ENCODE measurements around the gene GAS2L2.

GAS2L2 gene

DNA sequence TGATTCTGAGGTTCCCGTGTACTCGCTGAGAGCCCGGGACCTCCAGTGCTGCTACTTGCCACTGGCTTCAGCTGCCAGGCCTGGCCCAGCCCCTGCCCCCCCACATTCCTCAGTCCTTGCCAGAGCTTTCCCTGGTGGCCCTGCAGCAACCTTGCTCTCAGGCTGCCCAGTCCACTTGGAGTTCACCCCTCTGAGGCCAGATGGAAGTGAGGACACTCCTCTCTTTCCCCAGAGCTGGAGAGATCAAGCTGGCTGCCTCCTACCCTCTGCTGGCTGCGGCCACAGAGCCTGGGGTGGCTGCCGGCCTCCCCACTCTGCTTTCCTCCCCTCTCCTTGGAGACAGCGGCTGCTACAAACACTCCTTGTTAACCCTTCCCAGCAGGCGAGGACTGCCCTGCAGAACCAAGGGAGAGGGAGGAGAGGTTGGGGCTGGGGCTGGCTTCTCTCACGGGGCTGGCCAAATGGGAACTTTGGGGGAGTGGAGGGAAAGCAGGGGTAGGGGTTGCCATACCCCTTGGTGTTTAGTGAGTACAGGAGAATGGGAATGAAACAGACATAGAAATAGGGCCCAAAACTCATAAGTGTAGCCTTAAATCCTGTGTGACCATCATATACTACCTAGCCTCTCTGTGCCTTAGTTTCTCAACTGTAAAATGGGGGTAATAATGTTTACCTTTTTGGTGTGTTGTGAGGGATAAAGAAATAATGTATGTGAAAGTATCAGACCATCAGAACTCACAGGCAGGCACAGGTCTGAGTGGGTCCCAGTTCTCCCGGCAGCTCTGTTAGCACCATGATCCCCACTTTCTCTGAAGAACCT, at the start of gene GAS2L2:
Gene GAS2L2, minus strand, starts transcription at position 295 of the 820 bp plus-strand sequence. CDS start 389 bp downstream, outside the sequence.
- Histone ChIP-seq H3K4me3 (ENCODE audit: low read depth in 1 of 5, low read length in 5 of 5) (peak within 1 kb of the TSS in 3 of 5 donors; percentile 11 to 52 (median 46)), H3K27me3 (ENCODE audit: control insufficient read depth in 5 of 5, insufficient read depth in 4 of 5, low read length in 5 of 5) (peaks cover 0 to 32% (median 23%) of the 10 kb centered on the region in 5 donors), H3K9me3 (ENCODE audit: control insufficient read depth in 5 of 5, low read length in 5 of 5) (no peaks in the 10 kb centered on the region), H3K4me1 (ENCODE audit: control insufficient read depth in 5 of 5, insufficient read depth in 5 of 5, low read length in 5 of 5) (peaks cover 0 to 53% (median 48%) of the 10 kb centered on the region in 5 donors), H3K36me3 (ENCODE audit: control insufficient read depth in 5 of 5, insufficient read depth in 5 of 5, low read length in 5 of 5) (no peaks in the 10 kb centered on the region), H3K9ac (ENCODE audit: low read length in 5 of 5) (peak within 1 kb of the TSS in 1 of 5 donors; percentile 51), H3K27ac (ENCODE audit: low read depth, low read length) (no peak within 1 kb of the TSS)

DNA sequence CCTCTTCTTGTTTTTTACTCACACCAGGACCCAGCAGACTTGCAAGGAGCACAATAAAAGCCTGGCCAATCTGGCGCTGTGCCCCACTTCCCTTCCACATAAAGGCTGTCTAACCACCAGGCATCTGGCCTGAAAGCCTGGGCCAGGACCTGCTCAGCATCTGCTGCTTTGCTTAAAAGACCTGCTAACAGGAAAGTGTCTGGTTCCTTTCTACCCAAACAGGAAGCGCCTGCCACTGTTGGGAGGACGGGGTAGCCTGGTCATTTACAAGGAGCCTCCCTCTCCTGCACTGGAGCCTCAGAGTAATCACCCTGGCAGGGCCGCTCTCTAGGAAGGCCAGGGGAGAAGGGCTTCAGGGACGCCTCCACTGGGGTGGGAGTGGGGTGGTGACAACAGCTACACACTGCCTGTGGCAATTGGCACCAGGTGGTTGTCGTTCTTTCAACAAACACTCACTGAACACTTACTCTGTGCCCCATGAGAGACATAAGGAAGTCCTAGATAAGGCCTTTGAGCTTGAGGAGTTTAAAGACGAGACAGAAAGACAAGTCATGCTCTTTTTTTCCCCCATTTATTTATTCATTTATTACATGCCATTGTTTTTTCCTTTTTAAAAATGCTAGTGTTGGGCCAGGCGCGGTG, 48.7 kb upstream of the GAS2L2 start:
- H3K9ac ChIP-seq (ENCODE audit: low read length in 5 of 5), result no peak overlapping the region
- peaks cover 5 to 28% (median 24%) of the 10 kb centered on the region in 5 donors for H3K4me1 ChIP-seq (ENCODE audit: control insufficient read depth in 5 of 5, insufficient read depth in 5 of 5, low read length in 5 of 5)
- H3K27me3 ChIP-seq (ENCODE audit: control insufficient read depth in 5 of 5, insufficient read depth in 4 of 5, low read length in 5 of 5), result no peaks in the 10 kb centered on the region
- H3K27ac ChIP-seq (ENCODE audit: low read depth, low read length), result peak overlapping the region; percentile 50
- H3K4me3 ChIP-seq (ENCODE audit: low read depth in 1 of 5, low read length in 5 of 5), result no peak overlapping the region
- no peaks in the 10 kb centered on the region for H3K36me3 ChIP-seq (ENCODE audit: control insufficient read depth in 5 of 5, insufficient read depth in 5 of 5, low read length in 5 of 5)
- H3K9me3 ChIP-seq (ENCODE audit: control insufficient read depth in 5 of 5, low read length in 5 of 5), result no peaks in the 10 kb centered on the region

DNA sequence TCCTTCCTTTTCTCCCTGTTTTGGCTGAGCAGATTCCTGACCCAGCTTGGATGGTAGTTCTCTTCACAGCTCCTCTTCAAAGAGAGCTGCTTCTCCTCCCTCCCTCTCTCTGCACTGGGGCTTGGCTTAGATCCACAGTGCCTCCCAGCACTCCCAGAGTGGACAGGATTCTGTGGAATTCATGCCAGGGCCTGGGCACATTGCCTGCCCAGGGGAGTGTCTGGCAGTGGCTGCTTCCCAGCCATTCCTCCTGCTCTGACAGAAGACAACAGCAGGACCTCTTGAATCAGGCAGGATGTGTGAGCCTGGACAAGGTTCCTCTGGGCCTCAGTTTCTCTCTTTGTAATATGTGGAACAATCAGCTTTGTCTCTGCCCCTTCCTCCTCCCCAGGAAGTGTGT, 46.9 kb upstream of the GAS2L2 start:
- Histone ChIP-seq H3K9ac (ENCODE audit: low read length in 5 of 5) (no peak overlapping the region), H3K27ac (ENCODE audit: low read depth, low read length) (no peak overlapping the region), H3K27me3 (ENCODE audit: control insufficient read depth in 5 of 5, insufficient read depth in 4 of 5, low read length in 5 of 5) (peaks cover 0 to 2% (median 0%) of the 10 kb centered on the region in 5 donors), H3K36me3 (ENCODE audit: control insufficient read depth in 5 of 5, insufficient read depth in 5 of 5, low read length in 5 of 5) (no peaks in the 10 kb centered on the region), H3K4me1 (ENCODE audit: control insufficient read depth in 5 of 5, insufficient read depth in 5 of 5, low read length in 5 of 5) (peaks cover 8 to 40% (median 36%) of the 10 kb centered on the region in 5 donors), H3K9me3 (ENCODE audit: control insufficient read depth in 5 of 5, low read length in 5 of 5) (no peaks in the 10 kb centered on the region), H3K4me3 (ENCODE audit: low read depth in 1 of 5, low read length in 5 of 5) (no peak overlapping the region)

DNA sequence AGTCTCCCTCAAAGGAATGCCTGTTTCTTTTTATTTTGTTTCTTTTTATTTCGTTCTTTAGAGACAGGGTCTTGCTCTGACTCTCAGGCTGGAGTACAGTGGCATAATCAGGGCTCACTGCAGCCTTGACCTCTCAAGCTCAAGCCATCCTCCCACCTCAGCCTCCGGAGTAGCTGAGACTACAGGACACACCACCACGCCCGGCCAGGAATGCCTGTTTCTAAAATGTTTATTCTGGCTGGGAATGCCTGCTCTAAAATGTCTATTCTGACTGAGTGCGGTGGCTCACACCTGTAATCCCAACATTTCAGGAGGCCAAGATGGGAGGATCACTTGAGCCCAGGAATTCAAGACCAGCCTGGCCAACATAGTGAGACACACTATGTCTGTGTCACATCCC, 44.9 kb upstream of the GAS2L2 start:
- Histone ChIP-seq H3K36me3 (ENCODE audit: control insufficient read depth in 5 of 5, insufficient read depth in 5 of 5, low read length in 5 of 5) (no peaks in the 10 kb centered on the region), H3K4me1 (ENCODE audit: control insufficient read depth in 5 of 5, insufficient read depth in 5 of 5, low read length in 5 of 5) (peaks cover 6 to 55% (median 55%) of the 10 kb centered on the region in 5 donors), H3K9me3 (ENCODE audit: control insufficient read depth in 5 of 5, low read length in 5 of 5) (no peaks in the 10 kb centered on the region), H3K27me3 (ENCODE audit: control insufficient read depth in 5 of 5, insufficient read depth in 4 of 5, low read length in 5 of 5) (peaks cover 0 to 2% (median 0%) of the 10 kb centered on the region in 5 donors), H3K27ac (ENCODE audit: low read depth, low read length) (no peak overlapping the region), H3K4me3 (ENCODE audit: low read depth in 1 of 5, low read length in 5 of 5) (no peak overlapping the region), H3K9ac (ENCODE audit: low read length in 5 of 5) (no peak overlapping the region)

DNA sequence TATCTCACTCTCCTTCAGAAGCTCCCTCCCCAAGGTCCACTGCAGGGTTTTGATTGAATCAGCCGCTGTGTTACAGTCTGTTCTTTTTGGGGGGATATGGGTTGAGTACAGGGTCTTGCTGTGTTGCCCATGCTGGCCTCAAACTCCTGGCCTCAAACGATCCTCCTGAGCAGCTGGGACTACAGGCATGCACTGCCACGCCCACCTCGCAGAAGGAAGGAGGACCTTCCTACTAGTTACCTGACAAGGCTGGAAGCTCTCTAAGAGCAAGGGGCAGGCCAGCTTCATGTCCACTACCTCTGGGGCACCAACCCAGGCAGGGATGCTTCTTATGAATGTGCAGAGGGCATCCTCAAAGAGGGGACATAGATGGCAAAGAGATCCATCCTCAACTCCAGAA, 44.3 kb upstream of the GAS2L2 start:
- no peak overlapping the region for H3K9ac ChIP-seq (ENCODE audit: low read length in 5 of 5)
- no peak overlapping the region for H3K4me3 ChIP-seq (ENCODE audit: low read depth in 1 of 5, low read length in 5 of 5)
- no peaks in the 10 kb centered on the region for H3K36me3 ChIP-seq (ENCODE audit: control insufficient read depth in 5 of 5, insufficient read depth in 5 of 5, low read length in 5 of 5)
- H3K9me3 ChIP-seq (ENCODE audit: control insufficient read depth in 5 of 5, low read length in 5 of 5), result peaks cover 0 to under 1% (median 0%) of the 10 kb centered on the region in 5 donors
- H3K4me1 ChIP-seq (ENCODE audit: control insufficient read depth in 5 of 5, insufficient read depth in 5 of 5, low read length in 5 of 5), result peaks cover 6 to 60% (median 60%) of the 10 kb centered on the region in 5 donors
- no peak overlapping the region for H3K27ac ChIP-seq (ENCODE audit: low read depth, low read length)
- peaks cover 0 to 2% (median 0%) of the 10 kb centered on the region in 5 donors for H3K27me3 ChIP-seq (ENCODE audit: control insufficient read depth in 5 of 5, insufficient read depth in 4 of 5, low read length in 5 of 5)

DNA sequence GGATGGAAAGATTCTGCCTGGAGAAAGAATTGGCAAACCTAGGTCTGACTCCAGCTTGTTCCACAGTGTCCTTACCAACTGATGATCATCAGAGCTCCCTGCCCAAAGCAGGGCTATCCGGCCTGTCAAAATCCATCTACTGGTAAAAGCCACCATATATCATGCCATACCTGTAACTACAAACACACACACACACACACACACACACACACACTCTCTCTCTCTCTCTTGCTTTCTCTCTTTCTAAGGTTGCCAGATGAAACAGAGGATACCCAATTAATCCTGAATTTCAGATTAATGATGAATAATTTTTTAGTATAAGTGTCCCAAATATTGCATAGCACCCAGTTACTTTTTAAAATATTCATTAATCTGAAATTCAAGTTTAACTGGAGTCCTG, 43.9 kb upstream of the GAS2L2 start:
- Histone ChIP-seq H3K27ac (ENCODE audit: low read depth, low read length) (no peak overlapping the region), H3K4me3 (ENCODE audit: low read depth in 1 of 5, low read length in 5 of 5) (no peak overlapping the region), H3K9me3 (ENCODE audit: control insufficient read depth in 5 of 5, low read length in 5 of 5) (peaks cover 0 to 4% (median 0%) of the 10 kb centered on the region in 5 donors), H3K4me1 (ENCODE audit: control insufficient read depth in 5 of 5, insufficient read depth in 5 of 5, low read length in 5 of 5) (peaks cover 6 to 65% (median 62%) of the 10 kb centered on the region in 5 donors), H3K36me3 (ENCODE audit: control insufficient read depth in 5 of 5, insufficient read depth in 5 of 5, low read length in 5 of 5) (no peaks in the 10 kb centered on the region), H3K9ac (ENCODE audit: low read length in 5 of 5) (no peak overlapping the region), H3K27me3 (ENCODE audit: control insufficient read depth in 5 of 5, insufficient read depth in 4 of 5, low read length in 5 of 5) (peaks cover 0 to 2% (median 0%) of the 10 kb centered on the region in 5 donors)

GRCh38 chr17:35795871-35796265, 42.8 kb upstream of the GAS2L2 start:
- Histone ChIP-seq H3K36me3 (ENCODE audit: control insufficient read depth in 5 of 5, insufficient read depth in 5 of 5, low read length in 5 of 5) (no peaks in the 10 kb centered on the region), H3K4me3 (ENCODE audit: low read depth in 1 of 5, low read length in 5 of 5) (peak overlapping the region; percentile 48 to 94 (median 78)), H3K4me1 (ENCODE audit: control insufficient read depth in 5 of 5, insufficient read depth in 5 of 5, low read length in 5 of 5) (peaks cover 5 to 61% (median 51%) of the 10 kb centered on the region in 5 donors), H3K9ac (ENCODE audit: low read length in 5 of 5) (peak overlapping the region in 2 of 5 donors; percentile 44 to 71), H3K9me3 (ENCODE audit: control insufficient read depth in 5 of 5, low read length in 5 of 5) (peaks cover 0 to 7% (median 0%) of the 10 kb centered on the region in 5 donors), H3K27me3 (ENCODE audit: control insufficient read depth in 5 of 5, insufficient read depth in 4 of 5, low read length in 5 of 5) (peaks cover 0 to 2% (median 0%) of the 10 kb centered on the region in 5 donors), H3K27ac (ENCODE audit: low read depth, low read length) (no peak overlapping the region)

- H3K27ac ChIP-seq (ENCODE audit: low read depth, low read length), result no peak within 1 kb of the TSS
- H3K9me3 ChIP-seq (ENCODE audit: control insufficient read depth in 5 of 5, low read length in 5 of 5), result peaks cover 0 to 7% (median 0%) of the 10 kb centered on the region in 5 donors
Observed at GRCh38 chr17:35795007-35795870, 42.2 kb upstream of the GAS2L2 start, which contains the start of gene MMP28. MMP28 (minus strand) TSS chr17:35795641; CDS start chr17:35795377, 264 bp downstream.

DNA sequence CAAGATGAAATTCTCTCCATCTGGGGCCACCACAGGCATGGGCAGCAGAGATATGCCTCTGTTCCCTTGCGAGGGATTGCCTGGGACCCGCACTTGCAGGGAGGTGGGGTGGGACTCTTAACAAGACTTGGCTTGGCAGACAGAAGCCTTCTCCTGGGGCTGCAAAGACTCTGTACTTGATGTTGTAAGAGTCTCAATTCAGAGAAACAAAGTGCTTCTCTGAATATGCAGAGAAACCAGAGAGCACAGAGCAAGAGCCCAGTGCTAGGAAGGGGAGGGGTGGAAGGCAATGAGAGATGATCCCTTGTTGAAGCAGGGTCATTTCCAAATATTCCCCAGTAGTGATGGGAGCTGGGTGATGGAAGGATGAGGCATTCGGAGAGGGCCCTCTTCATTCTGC, 40.2 kb upstream of the GAS2L2 start:
- Histone ChIP-seq H3K27me3 (ENCODE audit: control insufficient read depth in 5 of 5, insufficient read depth in 4 of 5, low read length in 5 of 5) (peaks cover 0 to 2% (median 0%) of the 10 kb centered on the region in 5 donors), H3K4me3 (ENCODE audit: low read depth in 1 of 5, low read length in 5 of 5) (peak overlapping the region in 4 of 5 donors; percentile 0 to 31 (median 16)), H3K9ac (ENCODE audit: low read length in 5 of 5) (no peak overlapping the region), H3K27ac (ENCODE audit: low read depth, low read length) (no peak overlapping the region), H3K36me3 (ENCODE audit: control insufficient read depth in 5 of 5, insufficient read depth in 5 of 5, low read length in 5 of 5) (no peaks in the 10 kb centered on the region), H3K9me3 (ENCODE audit: control insufficient read depth in 5 of 5, low read length in 5 of 5) (peaks cover 0 to 7% (median 0%) of the 10 kb centered on the region in 5 donors), H3K4me1 (ENCODE audit: control insufficient read depth in 5 of 5, insufficient read depth in 5 of 5, low read length in 5 of 5) (peaks cover 11 to 64% (median 48%) of the 10 kb centered on the region in 5 donors)

More at GRCh38 chr17:35795007-35795870, 42.2 kb upstream of the GAS2L2 start, which contains the start of gene MMP28:
- H3K4me1 ChIP-seq (ENCODE audit: control insufficient read depth in 5 of 5, insufficient read depth in 5 of 5, low read length in 5 of 5), result peaks cover 5 to 54% (median 45%) of the 10 kb centered on the region in 5 donors
- H3K9ac ChIP-seq (ENCODE audit: low read length in 5 of 5), result peak within 1 kb of the TSS in 2 of 5 donors; percentile 46 to 71
- peak within 1 kb of the TSS; percentile 52 to 94 (median 78) for H3K4me3 ChIP-seq (ENCODE audit: low read depth in 1 of 5, low read length in 5 of 5)
- peaks cover 0 to 2% (median 0%) of the 10 kb centered on the region in 5 donors for H3K27me3 ChIP-seq (ENCODE audit: control insufficient read depth in 5 of 5, insufficient read depth in 4 of 5, low read length in 5 of 5)
- no peaks in the 10 kb centered on the region for H3K36me3 ChIP-seq (ENCODE audit: control insufficient read depth in 5 of 5, insufficient read depth in 5 of 5, low read length in 5 of 5)
